HG03135 (cell line): ENCODE data around the gene PSME4.
A peak's percentile ranks its signal among the peaks of the same experiment; 100 is the strongest.
"Not testable (repeated sequence)": the region's sequence is repeated elsewhere in the genome, so short reads cannot be mapped to it uniquely, and the experiment has no call there.

Experiments used
- ATAC-seq: cut with Tn5 transposase; IDR thresholded peaks from one replicate; pipeline ENCODE4 v1.9.1; 2021; ENCODE audit warnings: mild to moderate bottlenecking, moderate library complexity; ENCODE audit not compliant: unreplicated experiment

PSME4 gene

GRCh38 chr2:53964257-53964952 is 6.4 kb downstream of the PSME4 start:
- no peak for ATAC-seq

GRCh38 chr2:53961478-53962216 is 9.1 kb downstream of the PSME4 start:
- not testable (repeated sequence) for ATAC-seq

DNA sequence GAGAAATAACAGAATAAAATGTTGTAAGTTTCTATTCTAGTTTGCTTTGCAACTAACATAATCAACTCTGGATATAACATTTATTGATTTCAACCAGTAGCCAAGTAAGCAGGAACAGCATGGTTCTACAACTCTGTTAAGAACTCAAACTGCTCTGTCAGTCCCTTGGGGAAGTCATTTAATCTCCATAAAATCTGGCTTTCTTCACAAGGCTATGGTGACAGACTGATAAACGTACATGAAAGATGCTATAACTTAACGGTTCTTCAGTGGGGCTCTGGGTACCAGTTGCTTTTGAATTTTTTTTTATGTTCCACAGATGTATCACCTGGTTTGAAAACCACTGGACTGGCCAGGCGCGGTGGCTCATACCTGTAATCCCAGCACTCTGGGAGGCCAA is 10.3 kb downstream of the PSME4 start:
- ATAC-seq: no peak

DNA sequence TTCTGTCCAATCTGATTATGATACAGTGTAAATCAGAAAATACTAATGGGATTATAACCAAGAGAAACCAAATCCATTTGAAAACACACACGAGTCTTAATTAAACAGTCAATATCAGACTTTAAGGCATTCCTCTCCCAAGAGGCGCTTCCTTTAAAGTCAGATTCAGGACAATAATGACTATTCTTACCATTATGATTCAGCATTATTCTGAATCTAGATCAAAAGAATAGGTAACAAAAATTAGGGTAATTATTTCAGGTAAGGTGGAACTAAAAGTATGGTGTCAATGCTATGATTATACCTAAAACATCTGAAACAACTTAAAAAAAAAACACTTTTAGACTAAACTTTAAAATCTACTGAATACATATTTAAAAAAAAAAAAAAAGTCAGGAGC is 12.3 kb downstream of the PSME4 start:
- ATAC-seq: no peak

DNA sequence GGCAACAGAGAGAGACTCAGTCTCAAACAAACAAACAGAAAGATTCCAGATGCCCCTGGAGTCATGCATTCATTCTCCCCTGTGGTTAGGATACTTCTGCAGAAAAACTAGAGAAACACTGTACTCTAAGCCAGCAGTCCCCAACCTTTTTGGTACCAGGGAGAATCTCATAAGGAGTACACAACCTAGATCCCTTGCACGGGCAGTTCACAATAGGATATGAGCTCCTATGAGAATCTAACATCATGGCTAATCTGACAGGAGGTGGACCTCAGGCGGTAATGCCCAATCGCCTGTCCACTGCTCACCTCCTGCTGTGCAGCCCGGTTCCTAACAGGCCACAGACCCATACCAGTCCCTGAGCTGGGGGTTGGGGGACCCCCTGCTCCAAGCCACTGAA is 18.3 kb downstream of the PSME4 start:
- ATAC-seq: no peak

DNA sequence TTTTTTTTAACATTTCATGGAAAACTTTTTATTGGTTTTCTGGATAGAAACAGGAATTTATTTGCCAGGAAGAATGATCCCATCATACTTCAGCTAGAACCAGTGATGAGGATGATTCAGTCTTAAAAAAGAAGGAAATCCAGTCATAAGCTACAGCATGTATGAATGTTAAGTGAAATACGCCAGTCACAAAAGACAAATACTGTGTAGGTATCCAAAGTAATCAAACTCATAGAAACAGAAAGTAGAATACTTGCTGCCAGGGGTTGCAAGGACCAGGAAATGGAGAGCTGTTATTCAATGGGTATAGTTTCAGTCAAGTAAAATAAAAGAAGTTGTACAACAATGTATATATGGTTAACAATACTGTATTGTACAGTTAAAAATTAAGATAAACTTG is 21.3 kb downstream of the PSME4 start:
- ATAC-seq: peak; percentile 58

- no peak for ATAC-seq
Observed at GRCh38 chr2:53945538-53945937, 25.3 kb downstream of the PSME4 start.

DNA sequence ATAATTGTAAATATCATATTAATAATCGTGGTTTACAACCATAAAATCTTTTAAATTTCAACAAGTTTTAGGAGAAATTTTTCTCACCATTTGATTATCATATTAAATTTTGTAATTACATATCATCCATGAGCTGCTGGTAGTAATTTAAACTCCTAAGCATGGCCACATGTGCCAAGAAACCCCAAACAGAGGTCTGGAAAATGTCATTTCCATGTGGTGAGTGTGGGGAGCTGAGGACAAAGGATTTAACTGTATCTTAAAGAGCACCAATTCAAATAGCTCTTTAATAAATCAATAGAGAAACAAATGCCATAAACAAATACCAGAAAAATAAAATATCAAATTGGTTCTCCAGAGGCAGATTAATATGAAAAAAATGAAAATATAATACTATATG is 26.3 kb downstream of the PSME4 start:
- no peak for ATAC-seq

DNA sequence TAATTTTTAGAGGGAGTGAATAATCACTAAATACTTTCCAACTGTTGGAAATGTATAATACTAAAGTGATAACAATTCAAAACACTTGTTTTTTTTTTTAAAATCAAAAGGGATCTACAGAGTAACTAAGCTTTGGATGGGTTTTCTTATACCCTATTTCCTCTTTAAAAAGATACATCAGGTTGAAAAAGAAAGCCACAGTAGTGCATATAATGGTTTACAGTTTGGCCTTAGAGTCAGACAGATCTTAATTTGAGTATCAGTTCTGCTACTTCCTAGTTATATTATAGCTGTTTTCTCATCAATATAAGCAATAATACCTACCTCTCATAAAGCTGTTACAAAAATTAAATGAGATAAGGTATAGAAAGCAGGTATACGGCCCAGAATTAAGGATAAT is 28.5 kb downstream of the PSME4 start:
- peak; percentile 51 for ATAC-seq

DNA sequence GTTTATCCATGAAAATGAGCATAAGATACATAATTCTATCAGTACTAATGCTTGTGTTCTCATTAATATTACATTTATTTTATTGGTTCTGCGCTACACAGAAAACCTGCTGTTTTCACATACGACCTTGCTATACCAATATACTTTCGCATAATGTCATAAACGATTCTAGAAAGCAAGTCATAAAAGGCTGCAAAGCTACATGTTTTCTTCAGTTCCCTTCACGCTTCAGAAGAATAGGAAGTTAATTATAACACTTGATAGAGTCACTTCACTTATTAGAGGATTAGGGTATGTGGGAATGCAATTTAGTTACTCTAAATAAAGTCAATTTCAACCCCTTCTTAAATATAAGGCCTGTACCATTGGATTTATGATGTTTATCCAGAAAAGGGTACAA is 29.0 kb downstream of the PSME4 start:
- peak; percentile 45 for ATAC-seq

DNA sequence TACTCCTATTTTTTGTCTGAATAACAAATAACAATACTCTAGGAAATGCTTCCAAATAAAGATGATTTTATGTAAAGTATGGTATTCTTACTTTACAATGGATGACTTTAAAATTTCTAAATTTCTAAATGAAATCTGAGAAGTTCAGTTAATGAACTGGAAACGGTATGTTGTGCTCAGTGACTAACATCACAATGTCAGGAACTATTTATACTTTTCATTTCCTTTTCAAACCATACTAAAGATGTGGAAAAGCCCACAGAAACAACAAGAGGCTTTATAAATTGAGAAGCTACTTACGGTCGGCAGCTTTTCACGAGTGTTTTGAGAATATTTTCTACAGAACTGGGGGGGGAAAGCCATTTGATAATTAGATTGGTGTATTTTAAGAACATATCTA is 31.1 kb downstream of the PSME4 start:
- no peak for ATAC-seq

- no peak for ATAC-seq
Observed at GRCh38 chr2:53938904-53939303, 31.9 kb downstream of the PSME4 start.

- ATAC-seq: no peak
Observed at GRCh38 chr2:53933329-53933728, 37.5 kb downstream of the PSME4 start.

GRCh38 chr2:53926321-53926720 is 44.5 kb downstream of the PSME4 start:
- not testable (repeated sequence) for ATAC-seq

DNA sequence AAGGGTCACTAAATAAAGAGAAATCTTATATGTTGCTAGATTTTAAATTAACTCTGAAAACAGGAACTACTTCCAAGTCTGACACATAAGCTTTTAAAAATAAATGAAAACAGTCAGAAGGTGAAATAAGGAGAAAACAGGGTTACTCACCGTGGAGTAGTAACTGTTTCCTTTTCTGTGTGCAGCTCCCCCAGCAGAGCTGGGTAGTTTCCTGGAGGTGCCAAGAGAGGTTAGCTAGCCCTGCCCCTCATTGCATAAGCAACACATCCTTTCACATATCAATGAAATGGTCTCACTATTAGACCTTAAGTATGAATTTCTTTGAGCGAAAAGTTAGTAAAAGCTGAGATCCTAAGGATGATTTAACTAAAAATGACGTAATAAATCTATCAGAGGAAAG is 57.1 kb downstream of the PSME4 start:
- peak; percentile 92 for ATAC-seq

- ATAC-seq: no peak
Observed at GRCh38 chr2:53911434-53912189, 59.2 kb downstream of the PSME4 start.

DNA sequence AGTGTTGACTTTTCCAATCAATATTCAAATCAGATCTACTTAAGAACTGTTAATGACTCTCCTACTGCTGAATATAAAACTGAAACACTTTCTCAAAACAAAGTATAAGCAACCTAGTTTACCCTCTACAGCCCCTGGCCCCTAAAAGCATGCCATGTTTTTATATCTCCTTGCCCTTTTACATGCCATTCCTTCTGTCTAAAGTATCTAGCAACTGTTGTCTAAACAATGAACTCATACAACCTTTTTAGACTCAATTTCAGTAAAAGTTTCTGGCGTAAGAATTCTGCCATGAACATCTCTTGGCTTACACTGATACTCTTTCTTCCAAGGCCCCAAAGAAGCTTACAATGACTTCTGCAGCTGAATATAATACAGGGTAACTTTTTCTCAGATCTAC is 63.2 kb downstream of the PSME4 start:
- ATAC-seq: no peak

DNA sequence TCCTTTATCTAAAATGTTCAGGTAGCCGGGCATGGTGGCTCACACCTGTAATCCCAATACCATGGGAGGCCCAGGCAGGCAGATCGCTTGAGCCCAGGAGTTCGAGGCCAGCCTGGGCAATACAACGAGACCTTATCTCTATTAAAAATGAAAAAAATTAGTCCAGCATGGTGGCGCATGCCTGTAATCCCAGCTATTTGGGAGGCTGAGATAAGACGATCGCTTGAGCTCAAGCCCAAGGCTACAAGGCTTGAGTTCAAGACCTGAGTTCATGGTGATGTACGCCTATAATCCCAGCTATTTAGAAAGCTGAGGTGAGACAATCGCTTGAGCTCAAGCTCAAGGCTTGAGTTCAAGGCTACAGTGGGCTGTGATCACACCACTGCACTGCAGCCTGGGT is 65.4 kb downstream of the PSME4 start:
- ATAC-seq: no peak

- ATAC-seq: no peak
Observed at GRCh38 chr2:53903011-53903410, 67.8 kb downstream of the PSME4 start.

GRCh38 chr2:53901192-53901591 is 69.6 kb downstream of the PSME4 start:
- no peak for ATAC-seq

DNA sequence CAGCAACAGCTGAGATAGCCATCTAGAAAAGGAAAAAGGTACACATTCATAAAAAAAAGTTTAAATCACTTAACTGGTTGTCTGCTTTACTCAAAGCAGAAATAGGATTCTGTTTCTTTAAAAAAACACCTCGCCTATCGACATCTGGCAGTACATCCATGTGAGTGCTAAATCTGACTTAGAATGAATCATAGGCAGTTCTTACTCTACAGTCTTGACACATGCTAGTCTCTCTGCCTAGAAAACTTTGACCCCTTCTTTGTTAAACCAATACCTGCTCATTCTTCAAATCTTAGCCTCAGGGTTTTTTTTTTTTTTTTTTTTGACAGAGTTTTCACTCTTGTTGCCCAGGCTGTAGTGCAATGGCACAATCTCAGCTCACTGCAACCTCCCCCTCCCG is 73.9 kb downstream of the PSME4 start:
- ATAC-seq: no peak
